ELR (cell line): Measurements from ENCODE around the gene WDR18.
A peak's percentile ranks its signal among the peaks of the same experiment; 100 is the strongest.

Experiments used
- DNase-seq: peaks from one replicate; pipeline ENCODE4 v3.0.0-alpha.2; 2015; ENCODE audit warnings: low read depth

WDR18 gene

DNA sequence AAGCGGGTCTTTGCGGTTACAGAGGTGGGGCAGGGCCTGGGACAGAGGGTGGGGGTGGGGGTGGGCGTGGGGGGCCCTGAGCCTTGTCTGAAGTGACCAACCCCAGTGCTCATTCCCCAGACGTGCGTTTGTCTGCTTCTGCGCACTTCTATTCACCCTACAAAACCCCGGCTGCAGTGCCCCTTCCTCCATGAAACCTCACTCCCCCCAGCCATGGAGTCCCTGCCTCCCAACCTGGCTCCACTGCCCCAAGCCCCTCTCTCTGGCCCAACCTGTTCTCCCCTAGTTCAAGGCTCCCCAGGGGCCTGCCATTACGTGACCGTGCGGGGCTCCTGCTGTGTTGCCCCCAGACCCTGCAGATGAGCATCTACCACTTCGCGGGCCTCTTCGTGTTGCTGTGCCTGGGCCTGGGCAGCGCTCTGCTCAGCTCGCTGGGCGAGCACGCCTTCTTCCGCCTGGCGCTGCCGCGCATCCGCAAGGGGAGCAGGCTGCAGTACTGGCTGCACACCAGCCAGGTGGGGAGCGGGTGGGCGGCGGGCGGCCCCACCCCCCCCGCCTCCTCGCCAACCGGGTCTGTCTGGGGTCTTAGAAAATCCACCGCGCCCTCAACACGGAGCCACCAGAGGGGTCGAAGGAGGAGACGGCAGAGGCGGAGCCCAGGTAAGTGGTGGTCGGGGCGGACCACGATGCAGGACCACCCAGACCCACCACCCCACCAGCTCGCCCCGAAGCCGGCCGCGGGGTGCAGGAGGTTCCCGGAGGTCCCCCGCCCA lies 24.3 kb downstream of the WDR18 start:
- no peak for DNase-seq

- DNase-seq, result no peak
Measured at GRCh38 chr19:1009041-1009980, 25.2 kb downstream of the WDR18 start.

GRCh38 chr19:1009981-1010538 lies 25.9 kb downstream of the WDR18 start:
- DNase-seq, result no peak

DNA sequence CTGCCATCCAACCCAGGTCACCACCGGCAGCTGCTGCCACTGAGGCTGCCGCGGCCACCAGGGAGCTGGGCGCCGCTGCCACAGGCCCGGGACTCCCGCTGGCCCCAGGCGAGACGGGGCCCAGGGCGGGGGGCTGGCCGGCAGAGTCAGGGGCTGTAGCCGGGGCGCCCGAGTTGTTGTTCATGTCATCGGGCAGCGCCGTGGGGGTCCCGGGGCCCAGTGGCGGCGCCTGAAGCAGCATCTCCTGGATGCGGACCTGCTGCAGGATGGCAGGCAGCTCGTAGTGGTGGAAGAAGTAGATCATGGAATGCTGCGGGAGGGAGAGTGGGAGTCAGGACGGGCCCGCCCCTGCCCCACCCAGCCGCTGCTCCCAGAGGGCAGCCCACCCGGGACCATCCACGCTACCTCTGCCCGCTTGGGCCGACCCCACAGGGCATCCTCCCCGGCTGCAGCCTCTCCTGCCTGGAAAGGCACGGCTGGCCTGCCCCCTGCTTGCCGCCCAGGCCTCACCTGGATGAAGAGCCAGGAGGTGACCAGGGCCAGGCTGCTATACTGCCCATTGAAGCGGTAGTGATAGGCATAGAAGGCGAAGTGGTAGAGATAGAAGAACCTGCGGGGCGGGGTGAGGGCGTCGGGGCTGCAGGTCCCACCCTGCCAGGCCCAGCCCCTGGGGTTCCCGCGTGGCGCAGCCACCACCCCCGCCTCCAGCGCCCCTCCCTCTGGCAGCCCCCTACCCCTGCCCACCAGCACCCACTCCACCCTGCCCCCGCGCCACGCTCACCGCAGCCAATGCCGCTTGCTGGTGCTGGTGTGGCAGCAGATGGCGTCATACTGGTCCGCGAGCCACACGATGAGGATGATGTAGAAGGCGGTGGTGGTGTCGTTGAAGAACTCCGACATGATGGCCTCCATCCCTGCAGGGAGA lies 26.7 kb downstream of the WDR18 start:
- DNase-seq, result no peak

GRCh38 chr19:1011831-1012333 lies 27.7 kb downstream of the WDR18 start:
- no peak for DNase-seq

- no peak for DNase-seq
Measured at GRCh38 chr19:1012334-1012733, 28.2 kb downstream of the WDR18 start.

DNA sequence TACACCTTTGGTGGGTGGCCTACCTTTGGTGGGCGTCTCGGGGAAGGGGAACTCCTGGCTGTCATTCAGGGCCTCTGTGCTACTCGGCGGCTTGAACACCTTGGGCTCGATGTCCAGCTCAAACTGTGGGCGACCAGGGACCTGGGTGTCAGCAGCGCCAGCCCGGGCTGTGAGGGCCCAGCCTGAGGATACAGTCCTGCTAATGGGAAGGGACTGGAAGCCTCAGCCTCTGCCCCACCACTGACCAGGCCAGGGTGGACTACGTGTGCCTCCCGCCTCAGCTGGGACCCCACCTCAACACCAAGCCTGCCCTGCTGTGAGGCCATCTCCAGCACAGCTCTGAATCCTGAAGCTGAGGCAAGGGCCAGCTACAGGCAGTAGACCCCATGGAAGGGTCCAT lies 29.1 kb downstream of the WDR18 start:
- DNase-seq, result no peak

DNA sequence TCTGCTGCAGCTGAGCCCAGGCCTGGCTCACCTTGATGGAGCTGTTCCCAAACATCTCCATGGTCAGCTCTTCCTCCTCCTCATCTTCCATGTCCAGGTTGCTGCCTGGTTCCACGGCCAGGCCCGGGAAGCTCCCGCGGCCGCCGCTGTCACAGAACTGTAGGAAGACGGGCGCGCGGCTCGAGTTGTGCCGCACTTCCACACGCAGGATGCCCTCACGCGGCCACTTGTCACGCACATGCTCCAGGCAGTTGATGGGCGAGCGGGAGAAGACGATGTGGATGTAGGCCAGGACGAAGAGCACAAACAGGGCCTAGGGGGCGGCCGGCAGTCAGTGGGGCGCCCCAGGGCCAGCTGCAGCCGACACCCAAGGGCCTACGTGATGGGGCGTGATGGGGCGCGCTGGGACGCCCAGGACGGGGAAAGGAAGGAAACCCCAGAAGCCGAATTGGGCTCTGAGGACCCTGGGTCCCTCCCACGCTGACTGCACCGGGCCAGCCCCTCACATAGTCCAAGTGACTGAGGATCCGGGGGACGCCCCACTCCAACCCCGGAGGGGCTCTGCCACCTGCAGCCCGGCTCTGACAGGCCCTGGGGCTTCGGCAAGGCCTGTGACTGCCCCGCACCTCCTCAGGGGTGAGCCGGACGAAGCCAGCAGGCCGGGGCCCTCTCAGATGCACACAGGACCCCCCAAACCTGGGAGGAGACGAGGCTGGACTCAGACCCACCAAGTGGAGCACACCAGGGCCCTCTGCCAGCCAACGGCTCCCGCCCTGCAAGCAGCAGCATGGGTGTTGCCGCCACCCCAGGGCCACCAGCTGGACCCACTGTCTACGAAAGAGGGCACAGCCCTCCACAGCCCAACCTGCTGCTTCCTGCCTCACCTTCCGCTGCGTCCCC lies 30.3 kb downstream of the WDR18 start:
- no peak for DNase-seq

GRCh38 chr19:1015061-1015781 lies 31.1 kb downstream of the WDR18 start:
- DNase-seq, result no peak

- no peak for DNase-seq
Measured at GRCh38 chr19:1015782-1016646, 31.9 kb downstream of the WDR18 start.

DNA sequence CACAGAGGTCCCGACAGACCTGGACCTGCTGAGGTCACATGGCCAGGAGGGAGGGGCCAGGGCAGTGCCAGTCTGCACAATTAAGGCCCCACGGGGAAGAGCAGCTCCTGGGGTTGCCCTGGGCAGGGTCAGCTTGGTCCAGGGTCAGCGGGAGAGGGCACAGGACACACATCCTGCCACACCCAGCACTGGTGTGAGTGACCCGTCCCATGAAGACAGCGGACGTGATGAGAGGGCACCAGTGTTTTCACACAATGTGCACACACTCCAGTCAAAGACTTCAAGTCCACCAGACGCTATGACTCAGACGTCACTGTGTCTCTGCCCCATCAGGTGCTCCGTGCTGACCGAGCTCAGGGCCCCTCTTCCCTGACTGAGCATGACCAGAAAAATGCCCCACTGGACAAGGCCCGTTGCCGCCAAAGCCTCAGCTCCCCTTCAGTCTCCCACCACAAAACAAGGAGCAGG lies 32.5 kb downstream of the WDR18 start:
- DNase-seq, result peak; percentile 84

- peak; percentile 60 for DNase-seq
Measured at GRCh38 chr19:1017115-1017905, 33.2 kb downstream of the WDR18 start.

GRCh38 chr19:1017906-1018305 lies 33.8 kb downstream of the WDR18 start:
- DNase-seq, result no peak

DNA sequence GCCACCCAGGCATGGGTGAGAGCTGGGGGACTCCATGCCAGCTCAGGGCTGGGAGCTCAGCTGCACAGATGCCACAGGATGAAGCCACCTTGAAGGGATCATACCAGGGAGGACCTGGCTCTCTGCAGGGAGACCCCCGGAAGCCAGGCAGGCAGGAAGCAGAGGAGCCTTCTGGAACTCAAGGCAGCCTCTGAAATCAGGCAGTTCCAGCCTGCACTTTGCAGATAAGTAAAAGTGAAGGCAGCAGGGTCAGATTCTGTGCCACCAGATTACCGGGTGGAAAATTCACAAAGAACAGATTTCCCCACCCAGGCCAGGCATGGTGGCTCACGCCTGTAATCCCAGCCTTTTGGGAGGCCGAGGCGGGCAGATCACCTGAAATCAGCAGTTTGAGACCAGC lies 34.2 kb downstream of the WDR18 start:
- DNase-seq, result no peak

GRCh38 chr19:1018932-1019615 lies 34.9 kb downstream of the WDR18 start:
- DNase-seq, result no peak

DNA sequence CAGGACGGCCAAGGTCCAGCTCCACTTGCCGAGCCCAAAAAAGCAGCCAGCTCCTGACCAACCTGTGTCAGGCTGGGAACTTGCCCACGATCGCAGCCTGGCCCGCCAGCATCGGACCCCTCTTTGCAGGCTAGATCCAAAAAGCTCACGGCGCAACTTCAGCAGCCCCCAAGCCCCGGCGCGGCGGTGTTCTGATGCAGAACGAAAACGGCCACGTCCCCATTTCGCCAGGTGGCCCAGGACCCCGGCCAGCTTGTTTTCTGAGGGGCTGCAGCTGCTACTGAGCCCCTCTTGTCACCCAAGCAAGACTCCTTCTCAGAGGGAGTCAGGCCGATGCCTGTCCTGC lies 35.4 kb downstream of the WDR18 start:
- DNase-seq, result no peak
